Neural progenitor cell (in vitro differentiated cells): Measurements from ENCODE around the gene TREML4. TPM values are rescaled to one million over a fixed set of nuclear protein-coding genes. Genes with fewer than 3 reads are reported as not detected.

Experiments
- DNase-seq: peaks from one replicate; pipeline ENCODE4 v3.0.0-alpha.2; 2016; ENCODE audit warnings: low spot score
- H2AFZ ChIP-seq: fragments of 200-600 bp; sonication (generic); replicated peaks from 2 replicates; pipeline ENCODE4 v1.6.1; 2016; ENCODE audit warnings: antibody characterized with exemption
- H3F3A ChIP-seq: fragments of 200-600 bp; sonication (generic); 2 replicates; pipeline ENCODE4 v1.6.1; 2016; ENCODE audit warnings: antibody characterized with exemption, low read depth
- H3K27ac ChIP-seq: fragments of 200-600 bp; sonication (generic); 2 replicates; pipeline ENCODE4 v1.5.1; 2016; ENCODE audit warnings: mild to moderate bottlenecking
- H3K27me3 ChIP-seq: fragments of 200-600 bp; sonication (generic); 2 replicates; pipeline ENCODE4 v1.6.1; 2016; ENCODE audit warnings: mild to moderate bottlenecking, moderate library complexity
- H3K36me3 ChIP-seq: fragments of 200-600 bp; sonication (generic); 2 replicates; pipeline ENCODE4 v1.5.1; 2016
- H3K4me1 ChIP-seq: fragments of 200-600 bp; sonication (generic); 2 replicates; pipeline ENCODE4 v1.6.1; 2016; ENCODE audit warnings: mixed run types
- H3K4me2 ChIP-seq: fragments of 200-600 bp; sonication (generic); 2 replicates; pipeline ENCODE4 v1.6.1; 2016
- H3K4me3 ChIP-seq: fragments of 200-600 bp; sonication (generic); 2 replicates; pipeline ENCODE4 v1.5.1; 2016
- H3K79me2 ChIP-seq: fragments of 200-600 bp; sonication (generic); 2 replicates; pipeline ENCODE4 v1.6.1; 2016; ENCODE audit warnings: low read depth
- H3K9ac ChIP-seq: fragments of 200-600 bp; sonication (generic); 2 replicates; pipeline ENCODE4 v1.6.1; 2016
- H3K9me3 ChIP-seq: fragments of 200-600 bp; sonication (generic); 2 replicates; pipeline ENCODE4 v1.5.1; 2016; ENCODE audit warnings: low read depth
- H4K20me1 ChIP-seq: fragments of 200-600 bp; sonication (generic); 2 replicates; pipeline ENCODE4 v1.6.1; 2016; ENCODE audit warnings: low read depth
- H3K27ac Mint-ChIP-seq: 3 replicates; pipeline ENCODE4 v1.8.0; 2021; ENCODE audit warnings: mixed read lengths
- H3K27me3 Mint-ChIP-seq: 2 replicates; pipeline ENCODE4 v1.8.0; 2022; ENCODE audit warnings: low read depth, mild to moderate bottlenecking, inconsistent platforms, moderate library complexity, mixed read lengths; ENCODE audit not compliant: insufficient read depth
- H3K36me3 Mint-ChIP-seq: 3 replicates; pipeline ENCODE4 v1.8.0; 2021; ENCODE audit warnings: mixed read lengths
- H3K4me1 Mint-ChIP-seq: 3 replicates; pipeline ENCODE4 v1.8.0; 2021; ENCODE audit warnings: mixed read lengths
- H3K4me3 Mint-ChIP-seq: 3 replicates; pipeline ENCODE4 v1.8.0; 2021; ENCODE audit warnings: mild to moderate bottlenecking, moderate library complexity, mixed read lengths
- H3K9me3 Mint-ChIP-seq: 3 replicates; pipeline ENCODE4 v1.8.0; 2020; ENCODE audit warnings: mixed read lengths
- CTCF ChIP-seq: fragments of 200-600 bp; sonication (generic); IDR thresholded peaks from 2 replicates; pipeline ENCODE4 v1.5.1; 2017; ENCODE audit warnings: antibody characterized with exemption, mild to moderate bottlenecking
- EZH2 ChIP-seq: fragments of 200-600 bp; sonication (generic); IDR thresholded peaks from 2 replicates; pipeline ENCODE4 v1.6.1; 2017; ENCODE audit warnings: antibody characterized with exemption, mild to moderate bottlenecking, moderate library complexity
- EZH2phosphoT487 ChIP-seq: fragments of 200-600 bp; sonication (generic); IDR thresholded peaks from 2 replicates; pipeline ENCODE4 v1.6.1; 2017; ENCODE audit warnings: antibody characterized with exemption
- total RNA-seq: library from RNA; depleted of rRNA; stranded (reverse); fragments of >200 nt; gene quantifications from 2 replicates; pipeline ENCODE4 v1.2.3, GENCODE V29; 2015; ENCODE audit warnings: low replicate concordance

Gene TREML4
- total RNA-seq, 1 donor from 2014 or later = not detected

GRCh38 chr6:41222513-41222912 is 5.6 kb upstream of the TREML4 start:
- Histone ChIP-seq H3K4me1 (no peaks in the 10 kb centered on the region), H3K27ac (no peak overlapping the region), H3F3A (peaks cover 5% of the 10 kb centered on the region), H3K79me2 (no peaks in the 10 kb centered on the region), H3K9me3 (peaks cover 6% of the 10 kb centered on the region), H3K36me3 (no peaks in the 10 kb centered on the region), H3K4me3 (no peak overlapping the region), H4K20me1 (no peaks in the 10 kb centered on the region), H3K4me2 (no peak overlapping the region), H3K9ac (no peak overlapping the region), H3K27me3 (no peaks in the 10 kb centered on the region), H2AFZ (no peak overlapping the region)
- H3K27me3 Mint-ChIP-seq = peaks cover 6% of the 10 kb centered on the region
- DNase-seq = no peak
- H3K36me3 Mint-ChIP-seq = no peaks in the 10 kb centered on the region
- H3K4me1 Mint-ChIP-seq = no peaks in the 10 kb centered on the region
- TF ChIP-seq EZH2 (no peak), CTCF (no peak), EZH2phosphoT487 (no peak)
- H3K27ac Mint-ChIP-seq = no peak overlapping the region
- H3K4me3 Mint-ChIP-seq = no peak overlapping the region
- H3K9me3 Mint-ChIP-seq = peaks cover 16% of the 10 kb centered on the region

GRCh38 chr6:41224800-41225199 is 3.3 kb upstream of the TREML4 start:
- Mint-ChIP-seq H3K36me3 (no peaks in the 10 kb centered on the region), H3K4me1 (no peaks in the 10 kb centered on the region), H3K27ac (no peak overlapping the region), H3K27me3 (peaks cover 9% of the 10 kb centered on the region), H3K9me3 (peaks cover 11% of the 10 kb centered on the region), H3K4me3 (no peak overlapping the region)
- TF ChIP-seq CTCF = no peak
- TF ChIP-seq EZH2phosphoT487 = no peak
- no peak for TF ChIP-seq EZH2
- Histone ChIP-seq H3K9me3 (peaks cover 5% of the 10 kb centered on the region), H3K79me2 (no peaks in the 10 kb centered on the region), H2AFZ (no peak overlapping the region), H3K4me2 (no peak overlapping the region), H4K20me1 (no peaks in the 10 kb centered on the region), H3K27me3 (no peaks in the 10 kb centered on the region), H3F3A (no peaks in the 10 kb centered on the region), H3K9ac (no peak overlapping the region), H3K4me3 (no peak overlapping the region), H3K36me3 (no peaks in the 10 kb centered on the region), H3K27ac (no peak overlapping the region), H3K4me1 (no peaks in the 10 kb centered on the region)
- no peak for DNase-seq

- H3K27ac Mint-ChIP-seq = no peak overlapping the region
- H3K4me1 Mint-ChIP-seq = no peaks in the 10 kb centered on the region
- TF ChIP-seq EZH2phosphoT487 = no peak
- TF ChIP-seq EZH2 = no peak
These were observed 1.4 kb upstream of the TREML4 start for GRCh38 chr6:41226752-41227151.

GRCh38 chr6:41228616-41229015 is 467 bp downstream of the TREML4 start:
- Histone ChIP-seq H3K79me2 (no peaks in the 10 kb centered on the region), H3F3A (no peaks in the 10 kb centered on the region), H2AFZ (no peak overlapping the region), H3K4me2 (no peak overlapping the region), H3K36me3 (no peaks in the 10 kb centered on the region), H3K4me1 (no peaks in the 10 kb centered on the region), H4K20me1 (no peaks in the 10 kb centered on the region), H3K27ac (no peak overlapping the region), H3K4me3 (no peak overlapping the region), H3K9me3 (no peaks in the 10 kb centered on the region), H3K27me3 (no peaks in the 10 kb centered on the region), H3K9ac (no peak overlapping the region)
- no peak overlapping the region for H3K27ac Mint-ChIP-seq
- H3K9me3 Mint-ChIP-seq = peaks cover 4% of the 10 kb centered on the region
- H3K4me3 Mint-ChIP-seq = no peak overlapping the region
- peak; percentile 34 for DNase-seq
- H3K36me3 Mint-ChIP-seq = no peaks in the 10 kb centered on the region
- H3K4me1 Mint-ChIP-seq = no peaks in the 10 kb centered on the region
- H3K27me3 Mint-ChIP-seq = peaks cover 10% of the 10 kb centered on the region
- TF ChIP-seq EZH2 (no peak), CTCF (peak; percentile 26)

More at GRCh38 chr6:41226752-41227151, 1.4 kb upstream of the TREML4 start:
- Histone ChIP-seq H3K27ac (no peak overlapping the region), H3K27me3 (no peaks in the 10 kb centered on the region), H3F3A (no peaks in the 10 kb centered on the region), H3K4me2 (no peak overlapping the region), H2AFZ (no peak overlapping the region), H3K4me1 (no peaks in the 10 kb centered on the region), H4K20me1 (no peaks in the 10 kb centered on the region), H3K79me2 (no peaks in the 10 kb centered on the region), H3K36me3 (no peaks in the 10 kb centered on the region), H3K9me3 (no peaks in the 10 kb centered on the region), H3K9ac (no peak overlapping the region), H3K4me3 (no peak overlapping the region)
- peaks cover 6% of the 10 kb centered on the region for H3K9me3 Mint-ChIP-seq
- peaks cover 11% of the 10 kb centered on the region for H3K27me3 Mint-ChIP-seq
- no peak overlapping the region for H3K4me3 Mint-ChIP-seq
- H3K36me3 Mint-ChIP-seq = no peaks in the 10 kb centered on the region
- no peak for DNase-seq
